WTC11 (cell line): Measurements from ENCODE around the gene MEIKIN. TPM values are rescaled to one million over a fixed set of nuclear protein-coding genes. Genes with fewer than 3 reads are reported as not detected.
"Not testable (repeated sequence)": the region's sequence is repeated elsewhere in the genome, so short reads cannot be mapped to it uniquely, and the experiment has no call there.

Experiments
- ATAC-seq: fragments of 200-7000 bp; cut with Tn5 transposase; 2 replicates; pipeline ENCODE4 v1.10.0; 2021; ENCODE audit warnings: mild to moderate bottlenecking, moderate library complexity
- CTCF ChIA-PET: fragments of 300-600 bp; sonication (Branson Sonifier 250); formaldehyde crosslinking; loops from one replicate; lab custom pipeline; 2021; ENCODE audit warnings: antibody characterized with exemption; lab: Charles Lee
- POLR2A ChIA-PET: fragments of 350-600 bp; sonication (Branson Sonifier 250); formaldehyde crosslinking; loops from one replicate; lab custom pipeline; 2021; ENCODE audit warnings: antibody characterized with exemption; lab: Charles Lee
- DNase-seq: peaks from one replicate; pipeline ENCODE4 v3.0.0; 2021; ENCODE audit warnings: low spot score
- H3K27ac Mint-ChIP-seq: 2 replicates; pipeline ENCODE4 v1.8.0; 2021; ENCODE audit warnings: mixed read lengths
- H3K27me3 Mint-ChIP-seq: 2 replicates; pipeline ENCODE4 v1.8.0; 2021; ENCODE audit warnings: low read depth, mild to moderate bottlenecking, moderate library complexity, mixed read lengths
- H3K36me3 Mint-ChIP-seq: 2 replicates; pipeline ENCODE4 v1.8.0; 2021; ENCODE audit warnings: mixed read lengths
- H3K4me1 Mint-ChIP-seq: 2 replicates; pipeline ENCODE4 v1.8.0; 2022; ENCODE audit warnings: mixed read lengths
- H3K4me3 Mint-ChIP-seq: 2 replicates; pipeline ENCODE4 v1.8.0; 2021; ENCODE audit warnings: mild to moderate bottlenecking, moderate library complexity, mixed read lengths
- H3K9me3 Mint-ChIP-seq: 2 replicates; pipeline ENCODE4 v1.8.0; 2021; ENCODE audit warnings: mixed read lengths
- CREM ChIP-seq: sonication (generic); formaldehyde crosslinking; IDR thresholded peaks from 2 replicates; pipeline ENCODE4 v1.8.1; 2022; ENCODE audit warnings: mild to moderate bottlenecking, missing genetic modification reagents, moderate library complexity
- ESRRA ChIP-seq: sonication (generic); formaldehyde crosslinking; IDR thresholded peaks from 2 replicates; pipeline ENCODE4 v1.8.1; 2022; ENCODE audit warnings: mild to moderate bottlenecking, missing genetic modification reagents, borderline replicate concordance
- FOXK1 ChIP-seq: sonication (generic); formaldehyde crosslinking; IDR thresholded peaks from 2 replicates; pipeline ENCODE4 v1.8.0; 2022; ENCODE audit warnings: mild to moderate bottlenecking, moderate library complexity, missing genetic modification reagents
- HMGA2 ChIP-seq: fragments of 250-450 bp; sonication (Bioruptor Pico); IDR thresholded peaks from 2 replicates; pipeline ENCODE4 v1.4.0; 2021; ENCODE audit warnings: mild to moderate bottlenecking, moderate library complexity
- SMAD3 ChIP-seq: sonication (generic); formaldehyde crosslinking; IDR thresholded peaks from 2 replicates; pipeline ENCODE4 v1.8.0; 2022; ENCODE audit warnings: missing genetic modification reagents, mild to moderate bottlenecking, borderline replicate concordance
- SOX15 ChIP-seq: fragments of 250-450 bp; sonication (Bioruptor Pico); IDR thresholded peaks from 2 replicates; pipeline ENCODE4 v1.9.0; 2021; ENCODE audit warnings: mild to moderate bottlenecking
- TEAD1 ChIP-seq: sonication (generic); formaldehyde crosslinking; IDR thresholded peaks from 2 replicates; pipeline ENCODE4 v1.8.0; 2022; ENCODE audit warnings: mild to moderate bottlenecking, missing genetic modification reagents
- ZBTB21 ChIP-seq: sonication (generic); formaldehyde crosslinking; IDR thresholded peaks from 2 replicates; pipeline ENCODE4 v1.8.1; 2023; ENCODE audit warnings: mild to moderate bottlenecking, missing genetic modification reagents, borderline replicate concordance
- ZNF423 ChIP-seq: fragments of 250-450 bp; sonication (Bioruptor Pico); IDR thresholded peaks from 2 replicates; pipeline ENCODE4 v2.1.2; 2022; ENCODE audit warnings: mild to moderate bottlenecking, moderate library complexity
- total RNA-seq: library from RNA; stranded (reverse); gene quantifications from 3 replicates; pipeline ENCODE4 v1.2.3, GENCODE V29; 2021
- TF ChIP-seq, protein P1 (sequence below): sonication (generic); formaldehyde crosslinking; conservative IDR thresholded peaks from 2 replicates; pipeline ENCODE4 v1.8.1; 2023; ENCODE audit warnings: mild to moderate bottlenecking, low read depth, missing genetic modification reagents, moderate library complexity
- TF ChIP-seq, protein P2 (sequence below): sonication (generic); formaldehyde crosslinking; IDR thresholded peaks from 2 replicates; pipeline ENCODE4 v1.8.1; 2023; ENCODE audit warnings: mild to moderate bottlenecking, missing genetic modification reagents
- TF ChIP-seq, protein P3 (sequence below): fragments of 250-450 bp; sonication (Bioruptor Pico); IDR thresholded peaks from 2 replicates; pipeline ENCODE4 v1.9.0; 2021; ENCODE audit warnings: mild to moderate bottlenecking
- TF ChIP-seq, protein P4 (sequence below): sonication (generic); formaldehyde crosslinking; IDR thresholded peaks from 2 replicates; pipeline ENCODE4 v1.8.1; 2023; ENCODE audit warnings: mild to moderate bottlenecking, missing genetic modification reagents, moderate library complexity
- TF ChIP-seq, protein P5 (sequence below): fragments of 250-450 bp; sonication (Bioruptor Pico); IDR thresholded peaks from 2 replicates; pipeline ENCODE4 v1.8.0; 2021; ENCODE audit warnings: mild to moderate bottlenecking
- TF ChIP-seq, protein P6 (sequence below): sonication (generic); formaldehyde crosslinking; IDR thresholded peaks from 2 replicates; pipeline ENCODE4 v1.8.1; 2023; ENCODE audit warnings: mild to moderate bottlenecking, missing genetic modification reagents

MEIKIN gene
- total RNA-seq, 1 experiment from 2014 or later, result not detected

DNA sequence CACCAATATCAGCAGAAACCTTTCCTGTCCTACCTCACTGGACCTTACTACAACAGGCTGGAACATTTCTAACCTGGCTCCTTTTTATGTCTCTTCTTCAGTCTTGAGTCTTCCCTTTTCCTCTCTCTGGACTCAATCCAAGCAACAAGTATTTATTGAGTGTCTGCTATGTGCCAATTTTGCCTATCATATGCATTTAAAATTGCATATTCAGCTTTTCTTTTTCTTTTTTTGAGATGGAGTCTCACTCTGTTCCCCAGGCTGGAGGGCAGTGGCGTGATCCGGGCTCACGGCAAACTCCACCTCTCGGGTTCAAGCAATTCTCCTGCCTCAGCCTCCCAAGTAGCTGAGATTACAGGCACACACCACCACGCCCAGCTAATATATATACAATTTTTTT, 65.8 kb downstream of the MEIKIN start (continued):
- TF ChIP-seq, protein P1, sequence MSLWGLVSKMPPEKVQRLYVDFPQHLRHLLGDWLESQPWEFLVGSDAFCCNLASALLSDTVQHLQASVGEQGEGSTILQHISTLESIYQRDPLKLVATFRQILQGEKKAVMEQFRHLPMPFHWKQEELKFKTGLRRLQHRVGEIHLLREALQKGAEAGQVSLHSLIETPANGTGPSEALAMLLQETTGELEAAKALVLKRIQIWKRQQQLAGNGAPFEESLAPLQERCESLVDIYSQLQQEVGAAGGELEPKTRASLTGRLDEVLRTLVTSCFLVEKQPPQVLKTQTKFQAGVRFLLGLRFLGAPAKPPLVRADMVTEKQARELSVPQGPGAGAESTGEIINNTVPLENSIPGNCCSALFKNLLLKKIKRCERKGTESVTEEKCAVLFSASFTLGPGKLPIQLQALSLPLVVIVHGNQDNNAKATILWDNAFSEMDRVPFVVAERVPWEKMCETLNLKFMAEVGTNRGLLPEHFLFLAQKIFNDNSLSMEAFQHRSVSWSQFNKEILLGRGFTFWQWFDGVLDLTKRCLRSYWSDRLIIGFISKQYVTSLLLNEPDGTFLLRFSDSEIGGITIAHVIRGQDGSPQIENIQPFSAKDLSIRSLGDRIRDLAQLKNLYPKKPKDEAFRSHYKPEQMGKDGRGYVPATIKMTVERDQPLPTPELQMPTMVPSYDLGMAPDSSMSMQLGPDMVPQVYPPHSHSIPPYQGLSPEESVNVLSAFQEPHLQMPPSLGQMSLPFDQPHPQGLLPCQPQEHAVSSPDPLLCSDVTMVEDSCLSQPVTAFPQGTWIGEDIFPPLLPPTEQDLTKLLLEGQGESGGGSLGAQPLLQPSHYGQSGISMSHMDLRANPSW, result no peak
- TF ChIP-seq HMGA2 (CRISPR knock-in tag) (no peak), SOX15 (CRISPR knock-in tag) (no peak), ZBTB21 (CRISPR knock-in tag) (no peak)

DNA sequence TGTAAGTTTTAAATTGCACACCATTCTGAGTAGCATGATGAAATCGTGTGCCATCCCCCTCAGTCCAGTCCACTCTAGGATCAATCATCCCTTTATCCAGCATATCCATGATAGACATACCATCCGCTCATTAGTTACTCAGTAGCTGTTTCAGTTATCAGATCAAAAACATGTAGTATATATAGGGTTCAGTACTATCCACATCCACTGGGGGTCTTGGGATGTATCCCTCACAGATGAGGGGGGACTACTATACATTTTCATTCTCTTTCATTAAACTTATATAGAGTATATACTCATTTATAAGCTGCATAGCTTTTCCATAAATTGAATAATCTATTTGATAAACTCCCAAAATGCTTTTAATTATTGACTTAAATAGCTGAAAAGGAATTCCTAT, 67.6 kb downstream of the MEIKIN start:
- no peak overlapping the region for H3K27ac Mint-ChIP-seq
- TF ChIP-seq, protein P2, sequence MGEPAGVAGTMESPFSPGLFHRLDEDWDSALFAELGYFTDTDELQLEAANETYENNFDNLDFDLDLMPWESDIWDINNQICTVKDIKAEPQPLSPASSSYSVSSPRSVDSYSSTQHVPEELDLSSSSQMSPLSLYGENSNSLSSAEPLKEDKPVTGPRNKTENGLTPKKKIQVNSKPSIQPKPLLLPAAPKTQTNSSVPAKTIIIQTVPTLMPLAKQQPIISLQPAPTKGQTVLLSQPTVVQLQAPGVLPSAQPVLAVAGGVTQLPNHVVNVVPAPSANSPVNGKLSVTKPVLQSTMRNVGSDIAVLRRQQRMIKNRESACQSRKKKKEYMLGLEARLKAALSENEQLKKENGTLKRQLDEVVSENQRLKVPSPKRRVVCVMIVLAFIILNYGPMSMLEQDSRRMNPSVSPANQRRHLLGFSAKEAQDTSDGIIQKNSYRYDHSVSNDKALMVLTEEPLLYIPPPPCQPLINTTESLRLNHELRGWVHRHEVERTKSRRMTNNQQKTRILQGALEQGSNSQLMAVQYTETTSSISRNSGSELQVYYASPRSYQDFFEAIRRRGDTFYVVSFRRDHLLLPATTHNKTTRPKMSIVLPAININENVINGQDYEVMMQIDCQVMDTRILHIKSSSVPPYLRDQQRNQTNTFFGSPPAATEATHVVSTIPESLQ (CRISPR knock-in tag), result no peak
- TF ChIP-seq ZNF423 (CRISPR knock-in tag) (no peak), SMAD3 (CRISPR knock-in tag) (no peak), TEAD1 (no peak), FOXK1 (no peak), CREM (CRISPR knock-in tag) (no peak), ESRRA (CRISPR knock-in tag) (no peak)
- TF ChIP-seq, protein P3, sequence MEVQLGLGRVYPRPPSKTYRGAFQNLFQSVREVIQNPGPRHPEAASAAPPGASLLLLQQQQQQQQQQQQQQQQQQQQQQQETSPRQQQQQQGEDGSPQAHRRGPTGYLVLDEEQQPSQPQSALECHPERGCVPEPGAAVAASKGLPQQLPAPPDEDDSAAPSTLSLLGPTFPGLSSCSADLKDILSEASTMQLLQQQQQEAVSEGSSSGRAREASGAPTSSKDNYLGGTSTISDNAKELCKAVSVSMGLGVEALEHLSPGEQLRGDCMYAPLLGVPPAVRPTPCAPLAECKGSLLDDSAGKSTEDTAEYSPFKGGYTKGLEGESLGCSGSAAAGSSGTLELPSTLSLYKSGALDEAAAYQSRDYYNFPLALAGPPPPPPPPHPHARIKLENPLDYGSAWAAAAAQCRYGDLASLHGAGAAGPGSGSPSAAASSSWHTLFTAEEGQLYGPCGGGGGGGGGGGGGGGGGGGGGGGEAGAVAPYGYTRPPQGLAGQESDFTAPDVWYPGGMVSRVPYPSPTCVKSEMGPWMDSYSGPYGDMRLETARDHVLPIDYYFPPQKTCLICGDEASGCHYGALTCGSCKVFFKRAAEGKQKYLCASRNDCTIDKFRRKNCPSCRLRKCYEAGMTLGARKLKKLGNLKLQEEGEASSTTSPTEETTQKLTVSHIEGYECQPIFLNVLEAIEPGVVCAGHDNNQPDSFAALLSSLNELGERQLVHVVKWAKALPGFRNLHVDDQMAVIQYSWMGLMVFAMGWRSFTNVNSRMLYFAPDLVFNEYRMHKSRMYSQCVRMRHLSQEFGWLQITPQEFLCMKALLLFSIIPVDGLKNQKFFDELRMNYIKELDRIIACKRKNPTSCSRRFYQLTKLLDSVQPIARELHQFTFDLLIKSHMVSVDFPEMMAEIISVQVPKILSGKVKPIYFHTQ, result no peak
- TF ChIP-seq, protein P4, sequence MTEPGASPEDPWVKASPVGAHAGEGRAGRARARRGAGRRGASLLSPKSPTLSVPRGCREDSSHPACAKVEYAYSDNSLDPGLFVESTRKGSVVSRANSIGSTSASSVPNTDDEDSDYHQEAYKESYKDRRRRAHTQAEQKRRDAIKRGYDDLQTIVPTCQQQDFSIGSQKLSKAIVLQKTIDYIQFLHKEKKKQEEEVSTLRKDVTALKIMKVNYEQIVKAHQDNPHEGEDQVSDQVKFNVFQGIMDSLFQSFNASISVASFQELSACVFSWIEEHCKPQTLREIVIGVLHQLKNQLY (CRISPR knock-in tag), result no peak
- TF ChIP-seq, protein P5, sequence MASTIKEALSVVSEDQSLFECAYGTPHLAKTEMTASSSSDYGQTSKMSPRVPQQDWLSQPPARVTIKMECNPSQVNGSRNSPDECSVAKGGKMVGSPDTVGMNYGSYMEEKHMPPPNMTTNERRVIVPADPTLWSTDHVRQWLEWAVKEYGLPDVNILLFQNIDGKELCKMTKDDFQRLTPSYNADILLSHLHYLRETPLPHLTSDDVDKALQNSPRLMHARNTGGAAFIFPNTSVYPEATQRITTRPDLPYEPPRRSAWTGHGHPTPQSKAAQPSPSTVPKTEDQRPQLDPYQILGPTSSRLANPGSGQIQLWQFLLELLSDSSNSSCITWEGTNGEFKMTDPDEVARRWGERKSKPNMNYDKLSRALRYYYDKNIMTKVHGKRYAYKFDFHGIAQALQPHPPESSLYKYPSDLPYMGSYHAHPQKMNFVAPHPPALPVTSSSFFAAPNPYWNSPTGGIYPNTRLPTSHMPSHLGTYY, result no peak
- TF ChIP-seq, protein P6, sequence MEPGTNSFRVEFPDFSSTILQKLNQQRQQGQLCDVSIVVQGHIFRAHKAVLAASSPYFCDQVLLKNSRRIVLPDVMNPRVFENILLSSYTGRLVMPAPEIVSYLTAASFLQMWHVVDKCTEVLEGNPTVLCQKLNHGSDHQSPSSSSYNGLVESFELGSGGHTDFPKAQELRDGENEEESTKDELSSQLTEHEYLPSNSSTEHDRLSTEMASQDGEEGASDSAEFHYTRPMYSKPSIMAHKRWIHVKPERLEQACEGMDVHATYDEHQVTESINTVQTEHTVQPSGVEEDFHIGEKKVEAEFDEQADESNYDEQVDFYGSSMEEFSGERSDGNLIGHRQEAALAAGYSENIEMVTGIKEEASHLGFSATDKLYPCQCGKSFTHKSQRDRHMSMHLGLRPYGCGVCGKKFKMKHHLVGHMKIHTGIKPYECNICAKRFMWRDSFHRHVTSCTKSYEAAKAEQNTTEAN (CRISPR knock-in tag), result no peak
- no peak for DNase-seq
- peak; percentile 65; the same call in 1 of the 2 replicates for ATAC-seq
- H3K9me3 Mint-ChIP-seq, result peaks cover 23% of the 10 kb centered on the region
- CTCF ChIA-PET, result no interaction called here
- H3K36me3 Mint-ChIP-seq, result no peaks in the 10 kb centered on the region
- POLR2A ChIA-PET, result no interaction called here
- H3K4me3 Mint-ChIP-seq, result no peak overlapping the region
- H3K27me3 Mint-ChIP-seq, result peaks cover 10% of the 10 kb centered on the region
- no peaks in the 10 kb centered on the region; the same call in 1 of the 2 replicates for H3K4me1 Mint-ChIP-seq

DNA sequence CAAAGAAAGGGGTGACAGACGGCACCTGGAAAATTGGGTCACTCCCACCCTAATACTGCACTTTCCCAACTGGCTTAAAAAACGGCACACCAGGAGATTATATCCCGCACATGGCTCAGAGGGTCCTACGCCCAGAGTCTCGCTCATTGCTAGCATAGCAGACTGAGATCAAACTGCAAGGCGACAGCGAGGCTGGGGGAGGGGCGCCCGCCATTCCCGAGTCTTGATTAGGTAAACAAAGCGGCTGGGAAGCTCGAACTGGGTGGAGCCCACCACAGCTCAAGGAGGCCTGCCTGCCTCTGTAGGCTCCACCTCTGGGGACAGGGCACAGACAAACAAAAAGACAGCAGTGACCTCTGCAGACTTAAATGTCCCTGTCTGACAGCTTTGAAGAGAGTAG, 74.2 kb downstream of the MEIKIN start:
- CTCF ChIA-PET, H3K4me3 Mint-ChIP-seq, ATAC-seq, POLR2A ChIA-PET, H3K27ac Mint-ChIP-seq, H3K4me1 Mint-ChIP-seq, DNase-seq: not testable (repeated sequence)
- Mint-ChIP-seq H3K27me3 (peaks cover 12% of the 10 kb centered on the region), H3K9me3 (peaks cover 80% of the 10 kb centered on the region), H3K36me3 (peaks cover 41% of the 10 kb centered on the region)
